ENCODE measurements around the gene PAM. TPM values are rescaled to one million over a fixed set of nuclear protein-coding genes. Genes with fewer than 3 reads are reported as not detected.

Gene PAM
- total RNA-seq, 6 experiments from 2014 or later, result 164 to 266 (median 182) TPM

GRCh38 chr5:102753889-102754766, 977 bp upstream of the PAM start:
- DNase-seq, result no peak
- H3K27ac Mint-ChIP-seq, result peak overlapping the region; percentile 80
- no peaks in the 10 kb centered on the region for H3K36me3 Mint-ChIP-seq (ENCODE audit: low read depth)
- H3K4me1 Mint-ChIP-seq (ENCODE audit: low read depth), result peaks cover 31% of the 10 kb centered on the region
- peak overlapping the region; percentile 91 for H3K4me3 Mint-ChIP-seq
- TF ChIP-seq CTCF (IDR thresholded peaks at IDR 0.05), result no peak
- peaks cover 4% of the 10 kb centered on the region; the same call in 1 of the 2 replicates for H3K9me3 Mint-ChIP-seq
- peaks cover 8% of the 10 kb centered on the region for H3K27me3 Mint-ChIP-seq (ENCODE audit: insufficient read depth)

DNA sequence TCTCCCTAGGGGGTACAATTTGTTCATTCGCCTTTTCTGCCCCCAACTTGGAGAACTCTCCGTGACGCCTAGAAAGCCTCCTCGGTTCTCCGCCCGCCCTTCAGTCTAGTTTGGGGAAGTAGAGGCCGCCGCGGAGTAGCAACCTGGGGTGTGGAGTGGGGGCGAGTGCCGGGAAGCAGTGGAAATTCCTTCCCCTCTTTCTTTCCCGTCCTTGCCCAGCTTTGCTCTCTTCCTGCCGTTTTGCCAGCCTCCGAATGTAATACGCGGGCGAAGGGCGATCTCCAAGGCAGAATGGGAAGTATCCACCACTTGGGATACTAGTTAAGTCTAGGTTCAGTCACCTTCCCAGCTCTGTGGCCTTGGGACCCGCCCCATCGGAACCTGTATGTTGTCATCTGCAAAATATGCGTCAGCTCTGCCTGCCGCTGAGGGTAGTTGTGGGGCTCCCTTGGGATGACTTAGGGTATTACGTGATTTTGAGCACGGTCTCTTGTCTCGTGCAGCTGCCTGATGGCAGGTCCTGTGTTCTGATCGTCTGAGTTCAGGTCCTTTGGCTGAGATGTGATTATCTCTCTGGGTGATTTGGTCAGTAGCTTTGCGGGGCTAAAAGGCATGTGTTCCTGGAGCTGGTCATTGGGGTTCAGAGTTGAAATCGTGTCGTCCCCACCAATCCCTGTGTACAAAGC, 724 bp downstream of the PAM start:
- H3K4me1 Mint-ChIP-seq (ENCODE audit: low read depth), result peaks cover 44% of the 10 kb centered on the region
- DNase-seq, result peak; percentile 70
- peaks cover 4% of the 10 kb centered on the region; the same call in 1 of the 2 replicates for H3K9me3 Mint-ChIP-seq
- peaks cover 8% of the 10 kb centered on the region for H3K27me3 Mint-ChIP-seq (ENCODE audit: insufficient read depth)
- H3K4me3 Mint-ChIP-seq, result peak overlapping the region; percentile 91
- no peaks in the 10 kb centered on the region for H3K36me3 Mint-ChIP-seq (ENCODE audit: low read depth)
- H3K27ac Mint-ChIP-seq, result peak overlapping the region; percentile 89
- peak; percentile 10; the same call in 1 of the 2 replicates for TF ChIP-seq CTCF (IDR thresholded peaks at IDR 0.05)

DNA sequence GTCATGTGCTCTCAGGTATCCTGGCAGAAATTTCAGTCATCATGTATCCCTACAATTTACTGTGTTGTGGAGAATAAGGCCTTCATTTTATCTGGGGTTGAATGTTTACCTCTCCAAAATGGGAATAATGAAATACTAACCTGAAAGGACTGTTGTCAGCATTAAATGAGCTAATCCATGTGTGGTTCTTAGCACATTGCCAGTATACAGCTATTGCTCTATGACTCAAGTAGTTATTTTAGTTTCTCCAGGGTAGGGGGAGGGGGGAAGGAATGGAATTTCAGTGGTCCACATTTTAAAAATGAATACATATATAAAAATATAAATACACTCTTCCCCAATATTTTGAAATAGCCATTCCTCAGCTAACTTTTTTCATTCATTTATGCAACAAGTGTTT, 3.5 kb downstream of the PAM start:
- H3K36me3 Mint-ChIP-seq (ENCODE audit: low read depth), result no peaks in the 10 kb centered on the region
- no peak overlapping the region for H3K27ac Mint-ChIP-seq
- no peak overlapping the region for H3K4me3 Mint-ChIP-seq
- no peaks in the 10 kb centered on the region for H3K9me3 Mint-ChIP-seq
- no peak for DNase-seq
- H3K27me3 Mint-ChIP-seq (ENCODE audit: insufficient read depth), result peaks cover 8% of the 10 kb centered on the region; the same call in 1 of the 2 replicates
- H3K4me1 Mint-ChIP-seq (ENCODE audit: low read depth), result peaks cover 71% of the 10 kb centered on the region
- TF ChIP-seq CTCF (IDR thresholded peaks at IDR 0.05), result no peak

GRCh38 chr5:102759289-102759688, 4.2 kb downstream of the PAM start:
- Mint-ChIP-seq H3K27me3 (ENCODE audit: insufficient read depth) (0 out of 2 replicates have a peak, but pooled peaks cover 2% of the 10 kb centered on the region), H3K4me1 (ENCODE audit: low read depth) (peaks cover 67% of the 10 kb centered on the region), H3K4me3 (no peak overlapping the region), H3K36me3 (ENCODE audit: low read depth) (no peaks in the 10 kb centered on the region), H3K27ac (no peak overlapping the region), H3K9me3 (no peaks in the 10 kb centered on the region)
- no peak for DNase-seq
- TF ChIP-seq CTCF (IDR thresholded peaks at IDR 0.05), result no peak

DNA sequence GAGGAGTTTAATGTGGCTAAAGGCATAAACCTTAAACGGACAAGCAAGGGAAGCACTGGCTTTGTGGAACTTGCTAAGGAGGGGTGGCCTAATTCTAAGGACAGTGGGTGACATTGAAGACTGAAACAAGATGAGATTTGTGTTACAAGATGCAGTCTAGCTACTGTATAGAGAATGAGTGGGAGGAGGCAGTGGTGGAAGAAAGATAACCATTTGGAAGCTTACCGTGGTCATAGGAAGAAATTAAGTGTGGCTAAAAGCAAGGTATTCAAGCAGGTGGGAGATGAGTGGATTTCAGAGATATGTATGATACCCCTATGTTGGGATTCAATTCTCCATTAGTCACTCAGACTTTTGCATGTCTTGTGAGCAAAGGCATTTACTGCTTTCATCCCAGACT, 4.6 kb downstream of the PAM start:
- Mint-ChIP-seq H3K9me3 (no peaks in the 10 kb centered on the region), H3K36me3 (ENCODE audit: low read depth) (no peaks in the 10 kb centered on the region), H3K27me3 (ENCODE audit: insufficient read depth) (no peaks in the 10 kb centered on the region), H3K27ac (no peak overlapping the region; the same call in 1 of the 2 replicates), H3K4me3 (no peak overlapping the region), H3K4me1 (ENCODE audit: low read depth) (peaks cover 63% of the 10 kb centered on the region)
- DNase-seq, result no peak
- TF ChIP-seq CTCF (IDR thresholded peaks at IDR 0.05), result no peak
